ENCODE data around the gene PIP5K1C.

The PIP5K1C gene

GRCh38 chr19:3626473-3627350 is 73.6 kb downstream of the PIP5K1C start, which contains the start of gene CACTIN:
TSS of gene CACTIN (minus strand) at chr19:3626790. CDS start at chr19:3626762, 28 bp downstream.
- peak; percentile 95 for DNase-seq (ENCODE audit: low read depth)

- no peak for DNase-seq (ENCODE audit: low read depth)
These were observed 74.2 kb downstream of the PIP5K1C start for GRCh38 chr19:3625996-3626472.

- DNase-seq (ENCODE audit: low read depth): no peak
These were observed 76.6 kb downstream of the PIP5K1C start for GRCh38 chr19:3623716-3624115.

- no peak for DNase-seq (ENCODE audit: low read depth)
These were observed 78.0 kb downstream of the PIP5K1C start for GRCh38 chr19:3622224-3622623.

DNA sequence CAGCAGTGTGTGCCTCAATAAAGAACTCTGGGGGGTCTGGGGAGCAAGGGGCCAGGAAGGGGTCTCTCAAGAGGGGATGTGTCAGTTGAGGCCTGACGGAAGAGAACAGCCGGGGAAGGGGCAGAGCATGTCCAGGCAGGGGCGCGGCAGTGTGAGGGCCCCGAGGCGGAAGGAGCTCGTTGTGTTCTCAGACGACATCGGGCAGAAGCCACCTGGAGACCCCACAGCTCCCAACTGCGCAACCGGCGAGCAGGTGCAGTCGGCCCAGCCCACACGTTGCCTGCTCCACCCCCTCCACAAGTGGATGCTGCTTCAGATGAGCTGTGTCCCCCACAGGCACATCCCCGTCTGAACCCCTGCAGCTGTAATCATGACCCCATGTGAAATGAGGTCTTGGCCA is 78.6 kb downstream of the PIP5K1C start:
- no peak for DNase-seq (ENCODE audit: low read depth)

- DNase-seq (ENCODE audit: low read depth): no peak
These were observed 79.3 kb downstream of the PIP5K1C start for GRCh38 chr19:3620817-3621547.

DNA sequence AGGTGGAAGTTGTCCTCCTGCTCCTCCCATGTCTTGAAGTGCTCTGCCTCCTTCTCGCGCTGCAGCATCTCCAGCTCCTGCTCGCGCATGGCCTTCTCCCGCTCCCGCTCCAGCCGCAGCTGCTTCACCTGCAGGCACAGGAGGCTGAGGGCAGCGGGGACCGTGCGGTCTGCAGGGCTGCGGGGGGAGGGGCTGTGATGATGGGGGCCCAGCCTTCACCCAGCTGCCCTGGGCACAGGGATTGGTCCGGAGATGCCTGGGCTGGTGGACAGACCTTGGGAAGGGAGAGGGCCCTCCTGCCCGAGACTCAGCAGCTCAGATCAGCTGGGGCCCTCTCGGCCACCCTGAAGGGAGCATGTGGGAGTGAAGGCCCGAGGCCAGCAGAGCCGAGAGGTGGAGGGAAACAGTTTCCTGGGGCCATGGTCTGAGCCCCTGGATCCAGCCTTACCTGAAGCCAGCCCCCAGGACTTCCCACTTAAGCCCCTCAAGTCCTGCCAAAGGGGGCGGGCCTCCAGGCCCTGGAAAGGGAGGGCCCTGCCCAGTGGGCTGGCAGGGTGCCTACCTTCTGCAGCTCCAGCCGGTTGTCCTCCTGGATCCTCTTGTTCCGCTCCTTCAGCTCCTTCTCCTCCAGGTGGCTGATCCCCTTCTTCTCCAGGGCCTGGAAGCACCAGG is 80.0 kb downstream of the PIP5K1C start:
- no peak for DNase-seq (ENCODE audit: low read depth)

GRCh38 chr19:3619631-3620012 is 80.6 kb downstream of the PIP5K1C start:
- no peak for DNase-seq (ENCODE audit: low read depth)

DNA sequence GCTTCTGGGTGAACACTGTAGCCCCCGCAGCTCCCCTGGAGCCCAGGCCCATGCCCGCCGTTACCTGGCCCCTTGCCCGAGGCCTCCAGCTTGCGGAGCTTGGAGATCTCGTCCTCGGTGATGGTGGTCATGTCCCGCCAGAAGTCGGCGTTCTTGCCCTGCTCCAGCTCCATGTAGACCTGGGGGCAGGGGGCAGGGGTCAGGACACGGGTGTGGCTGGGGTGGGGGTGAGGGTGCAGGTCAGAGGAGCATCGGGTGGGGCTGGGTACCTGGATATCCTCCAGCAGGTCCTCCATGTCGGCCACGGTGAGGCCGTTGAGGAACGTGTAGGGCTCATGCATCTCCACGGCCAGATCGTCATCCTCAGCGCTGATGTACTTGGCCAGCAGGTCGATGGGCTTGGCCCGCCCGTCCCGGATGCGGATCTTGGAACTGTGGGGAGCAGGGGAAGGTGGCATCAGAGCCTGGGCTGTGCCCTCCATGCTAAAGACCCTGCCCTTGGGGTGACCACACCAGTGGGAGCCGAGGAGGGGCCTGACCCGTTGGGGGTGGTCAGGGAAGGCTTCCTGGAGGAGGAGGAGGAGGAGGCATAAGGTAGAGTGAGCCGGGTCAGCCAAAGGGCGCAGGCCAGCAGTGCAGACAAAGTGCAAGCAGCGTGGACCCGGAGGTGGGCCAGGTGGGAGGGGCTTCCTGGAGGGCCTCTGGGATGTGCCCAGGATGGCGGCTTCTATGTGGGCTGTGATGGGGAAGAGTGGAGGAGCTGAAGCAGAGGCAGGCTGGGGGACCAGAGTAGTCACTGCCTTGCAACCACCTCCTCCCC is 81.2 kb downstream of the PIP5K1C start:
- DNase-seq (ENCODE audit: low read depth): no peak

DNA sequence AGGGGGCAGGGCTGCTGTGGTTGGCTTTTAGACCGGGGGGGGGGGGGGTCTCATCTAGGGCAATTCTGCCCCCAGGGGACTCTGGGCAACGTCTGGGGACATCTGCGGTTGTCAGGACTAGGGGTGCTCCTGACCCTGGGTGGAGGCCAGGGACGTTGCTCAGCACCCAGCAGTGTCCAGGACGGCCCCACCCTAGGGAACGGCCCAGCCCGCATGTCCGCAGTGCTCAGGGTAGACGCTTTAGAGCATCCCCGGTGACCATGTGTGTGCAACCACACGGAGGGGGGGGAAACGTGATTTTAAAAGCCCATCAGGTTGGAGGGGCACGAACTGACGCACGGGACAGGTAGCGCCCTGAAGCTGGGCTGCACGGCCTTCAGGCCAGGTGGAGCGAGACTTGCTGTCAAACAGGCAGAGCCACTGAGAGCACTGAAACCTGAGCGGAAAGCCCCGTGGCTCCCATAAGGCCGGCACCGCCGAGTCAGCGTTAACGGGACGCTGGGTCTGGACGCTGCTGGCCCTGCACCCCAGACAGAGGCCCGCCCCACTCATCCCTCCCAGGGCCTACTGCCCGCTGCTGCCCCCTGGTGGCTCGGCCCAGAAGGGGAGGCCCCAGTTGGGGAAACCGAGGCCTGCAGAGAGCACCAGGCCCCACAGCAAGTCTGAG is 82.0 kb downstream of the PIP5K1C start:
- no peak for DNase-seq (ENCODE audit: low read depth)

GRCh38 chr19:3617463-3617862 is 82.8 kb downstream of the PIP5K1C start:
- DNase-seq (ENCODE audit: low read depth): no peak

- no peak for DNase-seq (ENCODE audit: low read depth)
These were observed 84.6 kb downstream of the PIP5K1C start for GRCh38 chr19:3615524-3616135.

DNA sequence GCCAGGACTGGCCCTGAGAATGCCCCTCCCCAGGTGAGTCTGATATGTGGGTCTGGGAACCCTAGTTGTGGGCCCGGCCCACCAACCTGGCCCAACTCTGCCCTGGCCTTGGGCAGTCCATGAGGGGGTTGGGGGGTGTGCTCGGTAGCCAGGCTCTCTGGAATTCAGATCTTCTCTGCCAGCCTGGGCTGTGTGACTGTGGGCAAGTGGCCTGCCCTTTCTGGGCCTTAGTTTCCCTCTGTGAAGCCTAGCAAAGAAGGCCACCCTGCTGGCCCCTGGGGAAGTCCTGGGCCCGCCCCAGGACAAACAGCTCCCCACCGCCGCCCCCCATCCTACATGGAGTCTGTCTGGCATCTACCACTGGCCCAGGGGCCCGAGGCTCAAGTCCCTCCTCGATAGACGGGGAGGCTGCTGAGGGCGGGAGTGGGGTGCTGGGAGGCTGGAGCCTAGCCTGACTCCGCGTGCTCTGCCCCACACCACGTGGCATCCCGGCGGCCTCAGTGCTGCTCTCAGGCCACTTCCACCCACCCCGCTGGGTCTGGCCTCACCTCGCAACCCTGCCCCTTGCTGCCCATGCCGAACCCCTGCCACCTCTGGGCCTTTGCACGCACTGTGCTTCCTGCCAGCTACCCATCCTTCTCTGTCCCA is 85.3 kb downstream of the PIP5K1C start:
- DNase-seq (ENCODE audit: low read depth): no peak

GRCh38 chr19:3613818-3614661 is 86.2 kb downstream of the PIP5K1C start:
- DNase-seq (ENCODE audit: low read depth): no peak

- no peak for DNase-seq (ENCODE audit: low read depth)
These were observed 87.1 kb downstream of the PIP5K1C start for GRCh38 chr19:3612901-3613741.

- DNase-seq (ENCODE audit: low read depth): no peak
These were observed 87.9 kb downstream of the PIP5K1C start for GRCh38 chr19:3612330-3612729.

- no peak for DNase-seq (ENCODE audit: low read depth)
These were observed 88.4 kb downstream of the PIP5K1C start for GRCh38 chr19:3611841-3612240.

All from HS-5 (cell line).